Endometrial microvascular endothelial cells (primary cell): ENCODE measurements around the gene AICDA. TPM values are rescaled to one million over a fixed set of nuclear protein-coding genes. Genes with fewer than 3 reads are reported as not detected.
"Not testable (repeated sequence)": the region's sequence is repeated elsewhere in the genome, so short reads cannot be mapped to it uniquely, and the experiment has no call there.

Experiments
- in situ Hi-C: cut with HindIII; loops from 2 replicates; pipeline ENCODE4 v1.10.0; 2017; ENCODE audit warnings: low sequenced_read_pairs, low pct_unique_long_range_greater_than_20kb; ENCODE audit errors: inconsistent ontology term
- total RNA-seq: library from RNA; depleted of rRNA; stranded (reverse); fragments of >200 nt; gene quantifications from one replicate; pipeline ENCODE4 v1.2.3, GENCODE V29; 2015; ENCODE audit errors: inconsistent ontology term

AICDA gene
- not detected for total RNA-seq

DNA sequence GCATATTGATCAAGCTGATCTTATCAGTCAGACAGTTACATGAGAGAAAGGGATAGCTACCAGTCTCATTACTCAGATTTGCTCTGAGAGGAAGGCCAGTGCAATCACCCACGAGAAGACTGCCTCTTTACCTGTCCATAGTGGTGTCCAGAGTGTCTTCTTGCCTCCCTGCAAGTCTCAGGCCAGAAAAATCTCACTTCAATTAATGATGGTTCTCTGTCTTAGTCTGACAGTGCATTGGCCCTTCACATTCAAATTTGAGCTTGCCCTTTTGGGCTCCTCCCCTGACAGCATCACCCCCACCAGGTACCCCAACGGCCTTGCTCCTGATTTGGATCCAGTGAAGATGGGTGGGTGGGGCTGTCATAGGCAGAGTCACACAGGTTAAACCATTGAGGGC lies at the start of gene AICDA:
Gene AICDA (minus strand): TSS at position 231 of the 400 bp plus-strand sequence. CDS start 92 bp downstream, at position 139.
- in situ Hi-C loops: no loop called here

DNA sequence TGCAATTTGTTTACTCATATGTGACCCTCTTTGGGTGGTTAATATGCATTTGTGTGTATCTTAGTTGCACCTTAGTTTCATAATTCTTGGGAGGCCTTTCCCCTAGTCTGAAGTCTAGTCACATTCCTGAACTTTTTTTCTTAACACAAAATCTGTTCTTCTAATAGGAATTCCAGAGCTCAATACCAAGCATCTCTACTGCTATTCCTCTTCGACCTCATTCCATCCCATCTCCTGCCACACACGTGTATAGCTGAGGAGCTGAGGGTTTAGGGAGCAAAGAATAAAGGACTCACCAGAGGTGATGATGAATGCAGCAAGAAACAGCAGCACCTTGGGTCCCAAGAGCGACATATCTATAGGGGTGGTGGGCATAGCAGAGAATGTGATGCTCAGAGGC lies 49.1 kb upstream of the AICDA start:
- in situ Hi-C loops: no loop called here

DNA sequence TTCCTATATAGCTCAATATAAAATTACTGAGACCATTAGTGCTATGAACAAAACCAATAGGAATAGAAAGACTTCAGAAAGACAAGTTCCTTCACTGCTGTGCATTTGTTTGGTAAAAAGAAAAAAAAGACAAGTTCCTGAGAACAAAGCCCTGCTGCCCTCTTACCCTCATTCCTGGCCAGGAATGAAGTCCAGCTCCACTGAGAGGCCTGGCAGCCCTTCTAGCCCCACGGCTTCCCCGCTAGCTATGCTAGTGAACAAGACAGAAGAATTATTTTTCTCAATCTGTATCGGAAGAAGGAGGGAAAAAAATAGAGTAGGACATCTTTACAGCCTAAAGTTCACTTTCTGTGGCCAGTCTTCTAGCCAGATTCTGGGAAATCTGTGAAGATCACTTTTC lies 48.4 kb upstream of the AICDA start:
- in situ Hi-C loops: no loop called here

DNA sequence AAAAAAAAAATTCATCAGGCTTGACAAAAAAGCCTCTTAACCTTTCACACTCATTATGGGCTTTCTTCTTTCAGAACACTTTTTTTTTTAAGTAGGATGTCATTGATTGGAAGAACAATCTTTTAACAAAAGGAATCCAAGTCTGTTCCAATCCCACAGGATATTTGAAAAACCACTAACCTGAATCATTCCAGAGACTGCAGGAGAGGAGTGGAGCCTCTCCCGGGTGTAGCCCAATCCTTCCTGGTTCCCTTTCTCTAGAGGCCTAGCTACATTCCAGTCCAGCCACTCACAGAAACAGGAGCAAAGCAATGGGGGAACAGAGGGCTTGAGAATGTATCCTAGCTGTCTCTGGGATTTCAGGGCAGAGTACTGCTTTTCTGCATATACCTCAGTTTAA lies 45.7 kb upstream of the AICDA start:
- in situ Hi-C loops: no loop called here

DNA sequence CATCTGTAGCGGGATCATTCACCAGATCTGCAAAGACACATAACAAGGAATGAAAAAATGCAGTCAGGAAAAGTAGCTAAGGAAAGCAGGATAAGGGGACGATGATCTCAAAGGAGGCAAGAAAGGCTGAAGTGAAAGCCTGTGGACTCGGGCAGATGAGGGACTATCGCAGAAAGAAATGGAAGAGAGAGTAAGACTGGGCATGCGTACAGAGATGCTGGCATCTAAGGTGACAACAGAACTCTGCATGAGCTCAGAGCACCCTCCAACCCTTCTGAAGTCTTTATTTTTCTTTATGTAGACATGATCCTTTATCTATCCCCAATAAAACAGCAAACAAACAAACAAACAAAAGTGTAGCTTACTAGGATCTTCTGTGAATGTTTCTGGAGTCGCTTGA lies 42.8 kb upstream of the AICDA start:
- in situ Hi-C loops: no loop called here

DNA sequence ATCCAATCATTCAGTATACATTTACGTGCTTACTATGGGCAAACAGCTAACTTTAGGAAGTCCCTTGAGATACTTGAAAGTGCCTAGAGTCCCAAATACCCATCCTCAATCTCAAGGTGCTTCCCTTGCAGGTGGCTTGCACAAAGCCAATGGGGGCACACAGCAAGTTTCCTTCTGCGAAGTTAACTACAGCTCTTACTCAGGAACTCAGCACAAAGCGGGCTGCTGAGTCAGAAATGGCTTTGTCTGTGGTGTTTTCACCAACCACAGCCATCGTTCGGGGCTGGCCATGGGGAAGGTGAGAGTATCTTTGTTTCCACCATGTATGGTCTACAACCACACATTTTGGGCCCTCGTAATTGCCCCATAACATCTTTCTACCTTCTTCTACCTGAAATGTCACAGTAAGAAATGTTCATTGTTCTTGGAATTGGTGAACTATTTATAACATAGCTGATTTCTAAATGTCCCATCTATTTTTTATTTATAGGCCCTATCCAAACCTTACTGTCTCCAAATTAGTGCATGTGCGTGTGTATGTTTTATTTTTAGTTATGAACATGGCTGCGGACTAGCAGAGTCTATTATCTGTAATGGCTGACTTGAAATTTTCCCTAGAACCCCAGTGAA lies 36.0 kb upstream of the AICDA start:
- in situ Hi-C loops: no loop called here

DNA sequence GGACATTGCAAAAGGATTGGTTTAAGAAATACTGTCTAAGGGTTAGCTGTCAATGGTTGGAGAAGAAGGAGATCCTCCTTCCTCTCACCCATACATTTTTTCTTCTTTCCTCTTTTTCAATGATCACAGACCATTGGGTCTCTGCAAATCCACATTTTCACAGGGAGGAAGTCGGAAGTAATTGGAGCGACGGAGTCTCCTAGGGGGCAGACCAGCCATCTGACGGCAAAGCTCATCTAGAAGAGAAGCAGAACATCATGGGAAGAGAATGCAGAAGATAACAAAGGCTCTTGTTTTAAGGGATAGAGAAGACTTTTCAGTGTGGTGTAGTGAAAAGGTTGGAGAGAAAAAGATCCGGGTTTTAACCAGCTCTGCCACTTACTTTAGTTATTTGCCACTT lies 35.3 kb upstream of the AICDA start:
- in situ Hi-C loops: no loop called here

DNA sequence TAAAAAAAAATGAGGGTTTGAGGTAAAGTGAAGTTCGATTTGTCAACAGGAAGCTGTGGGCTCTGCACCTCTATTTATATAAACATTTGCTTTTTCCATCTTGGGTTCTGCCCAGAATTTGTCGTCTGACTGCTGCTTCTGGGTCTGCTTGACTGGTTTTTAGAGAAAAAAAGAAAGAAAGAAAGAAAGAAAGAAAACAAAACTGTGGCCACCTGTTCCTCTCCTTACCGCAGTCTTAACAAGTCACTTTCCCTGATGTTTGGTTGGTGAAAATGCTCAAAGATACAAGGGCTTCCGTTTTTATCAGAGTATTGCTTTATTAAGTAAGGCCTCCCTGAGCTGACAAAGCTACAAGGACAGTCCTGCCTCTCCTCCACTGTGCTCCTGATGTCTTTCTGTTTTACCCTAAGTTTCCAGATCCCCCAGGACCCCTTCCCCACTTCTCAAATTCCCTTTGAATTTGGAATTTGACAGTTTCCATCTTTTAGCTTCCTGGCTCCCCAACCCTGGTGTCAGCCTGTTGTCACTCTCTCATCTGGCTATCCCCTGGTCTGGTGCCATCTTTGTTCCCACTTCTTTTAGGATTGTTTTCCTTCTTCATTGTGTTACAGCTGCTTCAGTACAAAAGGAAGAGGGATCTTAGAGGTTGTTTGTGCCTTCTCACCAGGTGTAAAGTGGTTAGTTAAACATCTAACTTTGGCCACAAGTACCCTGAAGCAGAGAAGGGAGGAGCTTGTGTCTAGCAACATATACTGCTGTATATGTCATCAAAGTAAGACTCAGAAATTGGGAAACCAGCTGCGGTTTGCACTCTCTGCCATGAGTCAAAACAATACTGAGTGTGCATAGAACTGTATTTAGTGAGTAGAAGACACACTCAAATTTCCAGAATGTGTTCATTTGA lies 31.9 kb upstream of the AICDA start:
- in situ Hi-C loops: no loop called here

DNA sequence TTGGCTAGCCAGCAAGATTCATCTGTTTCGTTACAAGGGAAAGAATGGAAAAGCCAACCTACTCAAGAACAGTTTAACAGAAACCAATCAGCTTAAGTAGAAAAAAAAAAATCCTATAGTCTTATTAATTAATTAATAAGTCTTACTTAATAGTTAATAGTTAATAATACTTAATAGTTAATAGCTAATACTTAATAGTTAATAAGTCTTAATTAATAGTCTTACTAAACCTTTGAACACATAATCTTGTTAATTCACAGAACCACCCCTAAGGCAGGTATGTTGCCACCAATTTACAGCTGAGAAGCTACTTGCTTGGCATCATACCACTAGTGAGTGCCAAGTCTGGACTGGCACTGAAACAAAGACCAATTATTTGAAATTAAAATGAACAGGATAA lies 30.1 kb upstream of the AICDA start:
- in situ Hi-C loops: no loop called here

DNA sequence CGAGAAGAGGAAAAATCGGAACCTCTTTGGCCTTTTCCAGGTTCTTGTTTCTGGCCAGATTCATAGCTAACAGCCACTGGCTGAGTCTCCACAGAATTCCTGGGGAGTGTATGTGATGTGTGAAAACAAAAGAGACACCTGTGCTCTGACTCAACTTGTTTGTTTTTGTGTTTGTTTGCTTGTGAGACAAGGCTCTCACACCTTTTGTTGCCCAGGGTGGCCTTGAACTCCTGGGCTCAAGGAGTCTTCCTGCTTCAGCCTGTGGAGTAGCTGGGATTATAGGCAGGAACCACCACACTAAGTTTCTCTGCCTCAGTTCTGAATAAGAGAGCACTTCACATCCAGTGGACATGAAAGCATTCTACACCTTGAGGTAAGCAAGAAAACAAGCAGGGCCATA lies 27.3 kb upstream of the AICDA start:
- in situ Hi-C loops: no loop called here

DNA sequence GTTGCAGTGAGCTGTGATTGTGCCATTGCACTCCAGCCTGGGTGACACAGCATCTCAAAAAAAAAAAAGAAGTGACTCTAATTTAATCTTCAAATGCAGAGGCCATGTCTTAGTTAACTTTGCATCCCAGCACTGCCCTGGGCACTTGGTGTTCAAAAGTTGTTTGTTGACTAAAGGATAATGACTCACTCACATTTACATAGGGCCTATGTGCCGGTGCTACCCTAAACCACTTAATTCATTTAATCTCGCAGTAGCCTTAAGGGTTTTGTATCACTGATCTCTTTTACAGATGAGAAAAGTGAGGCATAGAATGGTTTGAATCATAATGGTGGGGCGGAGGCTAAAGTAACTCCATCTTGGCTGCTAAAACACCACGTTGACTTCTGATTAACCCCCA lies 26.3 kb upstream of the AICDA start:
- in situ Hi-C loops: no loop called here

DNA sequence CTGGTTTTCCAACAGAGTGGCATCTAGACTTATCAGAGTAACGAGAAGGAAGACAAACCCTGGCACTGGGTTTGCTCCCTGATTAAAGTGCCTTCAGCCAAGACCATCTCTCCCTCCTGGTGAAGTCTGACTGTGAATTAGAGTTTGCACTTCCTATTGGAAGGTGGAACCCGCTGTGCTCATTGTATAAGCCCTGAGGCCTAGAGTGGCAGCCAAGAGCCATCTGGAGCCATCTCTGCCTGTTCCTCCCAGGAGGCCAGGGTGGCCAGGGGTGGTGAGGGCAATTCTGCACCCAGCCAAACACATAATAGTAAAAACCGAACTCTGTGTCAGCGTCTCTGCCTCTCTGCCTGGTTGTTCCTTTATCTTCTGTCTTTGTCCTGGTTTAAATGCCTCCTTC lies 25.0 kb upstream of the AICDA start:
- in situ Hi-C loops: no loop called here

DNA sequence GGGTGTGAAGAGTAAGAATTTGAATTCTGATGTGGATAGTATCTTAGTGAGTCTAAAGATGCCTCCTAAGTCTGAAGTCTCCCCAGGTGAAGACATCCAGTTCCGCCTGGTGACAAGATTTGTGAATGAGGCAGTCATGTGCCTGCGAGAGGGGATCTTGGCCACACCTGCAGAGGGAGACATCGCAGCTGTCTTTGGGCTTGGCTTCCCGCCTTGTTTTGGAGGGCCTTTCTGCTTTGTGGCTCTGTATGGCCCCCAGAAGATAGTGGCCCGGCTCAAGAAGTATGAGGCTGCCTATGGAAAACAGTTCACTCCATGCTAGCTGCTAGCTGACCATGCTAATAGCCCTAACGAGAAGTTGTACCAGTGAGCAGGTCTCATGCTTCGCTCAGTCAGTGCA lies 24.6 kb upstream of the AICDA start:
- in situ Hi-C loops: no loop called here

DNA sequence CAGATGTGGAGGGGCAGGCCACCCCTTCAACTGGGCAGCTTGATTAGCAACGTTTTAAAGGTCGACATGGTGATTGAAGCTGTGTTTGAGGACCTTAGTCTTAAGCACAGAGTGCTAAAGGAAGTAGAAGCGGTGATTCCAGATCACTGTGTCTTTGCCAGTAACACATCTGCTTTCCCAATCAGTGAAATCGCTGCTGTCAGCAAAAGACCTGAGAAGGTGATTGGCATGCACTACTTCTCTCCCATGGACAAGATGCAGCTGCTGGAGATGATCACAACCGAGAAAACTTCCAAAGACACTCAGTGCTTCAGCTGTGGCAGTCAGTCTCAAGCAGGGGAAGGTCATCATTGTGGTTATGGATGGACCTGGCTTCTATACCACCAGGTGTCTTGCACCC lies 23.9 kb upstream of the AICDA start:
- in situ Hi-C loops: no loop called here

DNA sequence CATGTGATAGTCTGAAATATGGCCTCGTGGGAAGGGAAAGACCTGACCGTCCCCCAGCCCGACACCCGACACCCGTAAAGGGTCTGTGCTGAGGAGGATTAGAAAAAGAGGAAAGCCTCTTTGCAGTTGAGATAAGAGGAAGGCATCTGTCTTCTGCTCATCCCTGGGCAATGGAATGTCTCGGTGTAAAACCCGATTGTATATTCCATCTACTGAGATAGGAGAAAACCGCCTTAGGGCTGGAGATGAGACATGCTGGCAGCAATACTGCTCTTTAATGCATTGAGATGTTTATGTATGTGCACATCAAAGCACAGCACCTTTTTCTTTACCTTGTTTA lies 23.3 kb upstream of the AICDA start:
- in situ Hi-C loops: not testable (repeated sequence)

DNA sequence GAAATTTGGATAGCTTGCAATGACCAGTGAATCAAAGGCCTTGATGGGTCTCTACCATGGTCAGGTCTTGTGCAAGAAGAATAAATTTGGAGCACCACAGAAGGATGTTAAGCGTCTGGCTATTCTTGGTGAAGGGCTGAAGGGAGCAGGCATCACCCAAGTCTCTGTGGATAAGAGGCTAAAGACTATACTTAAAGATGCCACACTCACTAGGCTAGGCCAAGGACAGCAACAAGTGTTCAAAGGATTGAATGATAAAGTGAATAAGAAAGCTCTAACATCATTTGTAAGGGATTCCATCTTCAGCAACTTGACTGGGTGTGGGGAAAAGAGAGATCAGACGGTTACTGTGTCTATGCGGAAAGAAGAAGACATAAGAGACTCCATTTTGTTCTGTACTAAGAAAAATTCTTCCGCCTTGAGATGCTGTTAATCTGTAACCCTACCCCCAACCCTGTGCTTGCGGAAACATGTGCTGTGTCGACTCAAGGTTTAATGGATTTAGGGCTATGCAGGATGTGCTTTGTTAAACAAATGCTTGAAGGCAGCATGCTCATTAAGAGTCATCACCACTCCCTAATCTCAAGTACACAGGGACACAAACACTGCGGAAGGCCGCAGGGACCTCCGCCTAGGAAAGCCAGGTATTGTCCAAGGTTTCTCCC lies 22.8 kb upstream of the AICDA start:
- in situ Hi-C loops: not testable (repeated sequence)

DNA sequence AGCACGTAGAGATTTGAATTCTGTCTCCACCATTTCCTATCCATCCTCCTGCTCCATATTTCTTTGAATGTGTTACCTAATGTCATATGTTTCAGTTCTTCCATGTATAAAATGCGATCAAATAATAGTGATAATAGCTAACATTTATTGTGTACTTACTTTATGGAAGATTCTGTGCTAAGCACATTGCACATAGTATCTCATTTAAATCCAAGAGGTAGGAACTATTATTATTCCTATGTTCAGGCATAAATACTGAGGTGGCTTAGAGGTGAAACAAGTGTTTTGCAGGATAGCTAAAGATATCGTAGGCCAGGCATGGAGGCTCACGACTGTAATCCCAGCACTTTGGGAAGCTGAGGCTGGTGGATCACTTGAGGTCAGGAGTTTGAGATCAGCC lies 17.5 kb upstream of the AICDA start:
- in situ Hi-C loops: no loop called here

DNA sequence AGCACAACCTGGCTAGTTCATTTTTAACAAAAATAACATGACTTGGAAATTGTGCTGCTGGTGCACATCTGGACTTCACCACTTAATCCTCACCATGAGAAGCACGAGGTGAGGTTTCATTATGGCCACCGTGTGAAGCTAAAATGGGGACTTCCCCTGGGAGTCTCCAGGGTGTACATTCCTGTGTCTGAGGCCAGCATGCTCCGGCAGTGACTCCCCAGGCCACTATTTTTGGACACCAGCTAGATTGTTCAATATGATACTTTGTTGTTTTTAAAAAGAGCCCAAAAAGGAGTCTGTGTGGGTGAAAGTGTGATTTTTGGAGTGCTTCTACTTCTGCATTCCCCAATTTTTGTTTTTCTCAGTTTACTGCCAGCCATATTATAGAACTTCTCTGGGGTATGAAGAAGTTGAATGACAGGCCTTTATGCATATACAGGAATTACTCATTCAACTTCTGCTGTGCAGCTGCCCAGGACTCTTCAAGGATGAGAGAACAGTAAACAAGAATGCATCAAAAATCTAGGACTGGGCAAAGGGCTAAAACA lies 16.9 kb upstream of the AICDA start:
- in situ Hi-C loops: no loop called here

DNA sequence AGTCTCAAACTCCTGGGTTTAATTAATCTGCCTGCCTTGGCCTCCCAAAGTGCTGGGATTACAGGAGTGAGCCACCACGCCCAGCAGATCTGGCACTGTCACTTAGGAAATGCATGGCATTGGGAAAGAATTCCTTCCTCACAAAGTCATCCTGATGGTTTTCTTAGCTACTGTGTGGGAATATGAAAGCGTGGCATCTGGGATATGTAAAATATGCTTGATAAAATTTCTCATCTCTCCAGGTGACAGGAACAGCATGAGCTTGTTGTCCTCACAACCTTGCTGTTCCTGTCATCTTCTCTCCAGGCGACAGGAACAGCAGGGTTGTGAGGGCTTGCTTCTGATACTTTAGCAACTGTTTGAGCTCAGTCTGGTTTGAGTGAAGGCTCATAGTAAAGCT lies 16.1 kb upstream of the AICDA start:
- in situ Hi-C loops: no loop called here

DNA sequence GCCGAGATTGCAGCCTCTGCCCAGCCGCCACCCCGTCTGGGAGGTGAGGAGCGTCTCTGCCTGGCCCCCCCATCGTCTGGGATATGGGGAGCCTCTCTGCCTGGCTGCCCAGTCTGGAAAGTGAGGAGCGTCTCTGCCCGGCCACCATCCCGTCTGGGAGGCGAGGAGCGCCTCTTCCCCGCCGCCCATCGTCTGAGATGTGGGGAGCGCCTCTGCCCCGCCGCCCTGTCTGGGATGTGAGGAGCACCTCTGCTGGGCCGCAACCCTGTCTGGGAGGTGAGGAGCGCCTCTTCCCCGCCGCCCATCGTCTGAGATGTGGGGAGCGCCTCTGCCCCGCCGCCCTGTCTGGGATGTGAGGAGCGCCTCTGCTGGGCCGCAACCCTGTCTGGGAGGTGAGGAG lies 12.1 kb upstream of the AICDA start:
- in situ Hi-C loops: not testable (repeated sequence)
